Endothelial cell of umbilical vein (primary cell): ENCODE results near the gene ADD1. TPM values are rescaled to one million over a fixed set of nuclear protein-coding genes. Genes with fewer than 3 reads are reported as not detected.

Experiments used
- BruUV-seq: library from RNA; stranded (reverse); fragments of 400-500 nt; replicated peaks from 2 replicates; lab custom pipeline; 2021; lab: Mats Ljungman, UMichigan
- CTCF ChIA-PET: fragments of 300-600, 350-600 bp; sonication (Branson Sonifier 250); formaldehyde crosslinking; loops from one replicate; lab custom pipeline; 2021; ENCODE audit warnings: antibody characterized with exemption, inconsistent platforms; lab: Charles Lee
- POLR2A ChIA-PET: fragments of 300-600, 350-600 bp; sonication (Branson Sonifier 250); formaldehyde crosslinking; loops from one replicate; lab custom pipeline; 2021; ENCODE audit warnings: antibody characterized with exemption, inconsistent platforms; lab: Charles Lee
- DNase-seq: peaks from one replicate; pipeline ENCODE4 v3.0.0-alpha.2; 2011; ENCODE audit warnings: low read depth, low spot score
- FAIRE-seq: peaks from 2 replicates; lab custom pipeline; 2011; peaks lifted over from hg19 to GRCh38; lab: Jason Lieb, UNC
- H2AFZ ChIP-seq: 2 replicates; pipeline ENCODE4 v1.6.0; 2012; ENCODE audit warnings: low read depth, low read length, control low read depth, inconsistent platforms
- H3K27ac ChIP-seq: 2 replicates; pipeline ENCODE4 v1.5.1; 2011; ENCODE audit warnings: low read depth, mild to moderate bottlenecking, control low read depth, low read length, moderate library complexity; ENCODE audit not compliant: insufficient read depth
- H3K27me3 ChIP-seq, 2 experiments: 2 replicates each; pipeline versions ENCODE4 v1.6.0 to v1.6.1; 2011; ENCODE audit warnings: low read length in 2 of 2, mixed read lengths in 1 of 2; ENCODE audit not compliant: control insufficient read depth in 2 of 2, insufficient read depth in 2 of 2
- H3K36me3 ChIP-seq, 2 experiments: 2 replicates in 1 of 2; 3 replicates in 1 of 2; pipeline ENCODE4 v1.5.1; 2011; ENCODE audit warnings: low read length in 2 of 2, mild to moderate bottlenecking in 1 of 2, moderate library complexity in 1 of 2; ENCODE audit not compliant: control insufficient read depth in 2 of 2, insufficient read depth in 2 of 2; ENCODE audit errors: extremely low read depth in 1 of 2
- H3K4me1 ChIP-seq: 3 replicates; pipeline ENCODE4 v1.5.1; 2011; ENCODE audit warnings: mild to moderate bottlenecking, low read length; ENCODE audit not compliant: control insufficient read depth, insufficient read depth; ENCODE audit errors: extremely low read depth
- H3K4me2 ChIP-seq: 2 replicates; pipeline ENCODE4 v1.6.1; 2011; ENCODE audit warnings: low read length, control low read depth, mixed read lengths; ENCODE audit not compliant: insufficient read depth
- H3K4me3 ChIP-seq, 3 experiments: fragments of 200-600 bp in 1 of 3; sonication (generic), shearing (Covaris generic) in 1 of 3; replicated peaks in 1 of 3; 2 replicates each; pipeline ENCODE4 v1.5.1; 2011 to 2016; ENCODE audit warnings: control low read depth in 3 of 3, low read length in 3 of 3, mild to moderate bottlenecking in 2 of 3, inconsistent platforms in 1 of 3, low read depth in 1 of 3, moderate library complexity in 1 of 3; ENCODE audit not compliant: insufficient read depth in 1 of 3
- H3K79me2 ChIP-seq: 2 replicates; pipeline ENCODE4 v1.6.0; 2012; ENCODE audit warnings: low read length, inconsistent platforms; ENCODE audit not compliant: control insufficient read depth, insufficient read depth
- H3K9ac ChIP-seq: replicated peaks from 2 replicates; pipeline ENCODE3; 2011; ENCODE audit warnings: low read length, control low read depth; ENCODE audit not compliant: insufficient read depth; ENCODE audit errors: extremely low read depth
- H3K9me1 ChIP-seq: replicated peaks from 3 replicates; pipeline ENCODE4 v1.6.0; 2011; ENCODE audit warnings: mild to moderate bottlenecking, low read length; ENCODE audit not compliant: control insufficient read depth, insufficient read depth; ENCODE audit errors: extremely low read depth
- H3K9me3 ChIP-seq: replicated peaks from 2 replicates; pipeline ENCODE4 v1.5.1; 2012; ENCODE audit warnings: low read length, inconsistent platforms; ENCODE audit not compliant: control insufficient read depth, insufficient read depth
- H4K20me1 ChIP-seq: replicated peaks from 2 replicates; pipeline ENCODE3; 2011; ENCODE audit warnings: mild to moderate bottlenecking, low read length; ENCODE audit not compliant: control insufficient read depth, insufficient read depth; ENCODE audit errors: extremely low read depth
- CTCF ChIP-seq, 2 donors: IDR thresholded peaks; 1 replicate in 1 of 2; 2 replicates in 1 of 2; pipeline ENCODE4 v1.5.1; 2011; ENCODE audit warnings: low read length in 2 of 2, mild to moderate bottlenecking in 2 of 2, moderate library complexity in 2 of 2, control low read depth in 1 of 2, inconsistent platforms in 1 of 2, low read depth in 1 of 2; ENCODE audit not compliant: insufficient read depth in 1 of 2; ENCODE audit errors: extremely low read depth in 1 of 2
- EZH2 ChIP-seq: IDR thresholded peaks from 2 replicates; pipeline ENCODE4 v1.6.1; 2012; ENCODE audit warnings: borderline replicate concordance, low read depth, mild to moderate bottlenecking, moderate library complexity, low read length, inconsistent platforms; ENCODE audit not compliant: severe bottlenecking
- FOS ChIP-seq: IDR thresholded peaks from 2 replicates; pipeline ENCODE4 v1.6.1; 2011; ENCODE audit warnings: mild to moderate bottlenecking, low read length, moderate library complexity, borderline replicate concordance; ENCODE audit not compliant: insufficient read depth
- GATA2 ChIP-seq: IDR thresholded peaks from 2 replicates; pipeline ENCODE4 v1.7.0; 2011; ENCODE audit warnings: low read depth, mild to moderate bottlenecking, moderate library complexity, mixed read lengths, low read length; ENCODE audit not compliant: insufficient read length, insufficient read depth
- JUN ChIP-seq: IDR thresholded peaks from 2 replicates; pipeline ENCODE4 v1.6.1; 2011; ENCODE audit warnings: borderline replicate concordance, low read depth; ENCODE audit not compliant: insufficient read length, insufficient read depth
- MAX ChIP-seq: IDR thresholded peaks from 2 replicates; pipeline ENCODE4 v1.6.1; 2011; ENCODE audit not compliant: insufficient read depth, insufficient read length
- MYC ChIP-seq: IDR thresholded peaks from one replicate; pipeline ENCODE4 v1.6.1; 2011; ENCODE audit warnings: mild to moderate bottlenecking, low read depth, low read length
- POLR2A ChIP-seq: IDR thresholded peaks from 2 replicates; pipeline ENCODE4 v1.6.1; 2012; ENCODE audit warnings: low read depth, mild to moderate bottlenecking, control low read depth, low read length
- POLR2AphosphoS5 ChIP-seq: IDR thresholded peaks from 2 replicates; pipeline ENCODE4 v1.6.1; 2012; ENCODE audit warnings: low read depth, mild to moderate bottlenecking, control low read depth, low read length, moderate library complexity; ENCODE audit not compliant: insufficient read depth
- dilution Hi-C: fragments of 300-500 bp; cut with MboI; formaldehyde crosslinking; loops from one replicate; pipeline ENCODE4 v1.15.0; 2019; ENCODE audit warnings: low sequenced_read_pairs; ENCODE audit not compliant: extremely low pct_ligation_motif_present
- intact Hi-C: fragments of 100-400 bp; cut with micrococcal nuclease; formaldehyde crosslinking; loops from one replicate; pipeline ENCODE4 v1.10.0; 2022
- polyA plus RNA-seq, 4 experiments: library from polyadenylated mRNA; depleted of rRNA in 3 of 4; stranded (reverse) in 3 of 4; unstranded in 1 of 4; fragments of >200 nt; gene quantifications; 2 replicates each; pipeline versions ENCODE4 v1.2.1 to v1.2.3, GENCODE V29; 2011 to 2012; ENCODE audit warnings: missing spikeins in 1 of 4
- total RNA-seq: library from RNA; stranded (reverse); gene quantifications from 2 replicates; pipeline ENCODE4 v1.2.3, GENCODE V29; 2021

Gene ADD1
- total and polyA plus RNA-seq, 2 donors (not counting 3 experiments of a cell fraction or from before 2014, with no cell fraction given), result 219 to 305 TPM

- no peaks in the 10 kb centered on the region for H4K20me1 ChIP-seq
- no peaks in the 10 kb centered on the region for H3K27me3 ChIP-seq
- BruUV-seq, result no TSS peak
- no peak for FAIRE-seq
- ChIA-PET POLR2A (interaction anchor here (0.6 kb wide), 1 partner anchor 81 kb away, joined by 3 read pairs; no protein-coding TSS in a partner anchor), CTCF (interaction anchor here (1.2 kb wide), 1 partner anchor 9 kb away, joined by 4 read pairs; no protein-coding TSS in a partner anchor)
- peaks cover 9% of the 10 kb centered on the region for H3K79me2 ChIP-seq
- no peak for DNase-seq
- no peak overlapping the region for H2AFZ ChIP-seq
- no peak overlapping the region for H3K4me2 ChIP-seq
- H3K9me1 ChIP-seq, result no peaks in the 10 kb centered on the region
- no peak for TF ChIP-seq JUN
- no peak for TF ChIP-seq EZH2
- no peak for TF ChIP-seq GATA2
- no peak for TF ChIP-seq POLR2AphosphoS5
- TF ChIP-seq POLR2A, result no peak
- TF ChIP-seq MYC, result no peak
- no peak for TF ChIP-seq CTCF (IDR thresholded peaks at IDR 0.05; ENCODE audit: extremely low read depth in 1 of 2, insufficient read depth in 1 of 2, low read depth in 1 of 2, low read length in 2 of 2)
- no peak for TF ChIP-seq FOS
- no peak for TF ChIP-seq MAX
- H3K4me1 ChIP-seq, result no peaks in the 10 kb centered on the region
- H3K4me3 ChIP-seq, result no peak overlapping the region
- H3K27ac ChIP-seq, result no peak overlapping the region
- H3K9me3 ChIP-seq, result no peaks in the 10 kb centered on the region
- H3K9ac ChIP-seq, result no peak overlapping the region
- peaks cover 8 to 16% of the 10 kb centered on the region in 2 experiments for H3K36me3 ChIP-seq
- dilution Hi-C loops (no loop called here), intact Hi-C loops (no loop called here)
Measured at GRCh38 chr4:2888886-2889285, 45.2 kb downstream of the ADD1 start.
